HCT116 (cell line): Measurements from ENCODE around the gene NKX6-2. TPM values are rescaled to one million over a fixed set of nuclear protein-coding genes. Genes with fewer than 3 reads are reported as not detected.

Source experiments
- ATAC-seq: fragments of 200-7000 bp; cut with Tn5 transposase; 2 replicates; pipeline ENCODE4 v1.9.1; 2020; ENCODE audit warnings: mild to moderate bottlenecking, moderate library complexity
- BruUV-seq: library from RNA; stranded (reverse); fragments of 400-500 nt; replicated peaks from 2 replicates; lab custom pipeline; 2021; lab: Mats Ljungman, UMichigan
- CTCF ChIA-PET: fragments of 300-600 bp; sonication (Branson Sonifier 250); formaldehyde crosslinking; loops from one replicate; lab custom pipeline; 2021; ENCODE audit warnings: antibody characterized with exemption; lab: Charles Lee
- POLR2A ChIA-PET: fragments of 300-600, 350-600 bp; sonication (Branson Sonifier 250); formaldehyde crosslinking; loops from one replicate; lab custom pipeline; 2021; ENCODE audit warnings: antibody characterized with exemption; lab: Charles Lee
- RAD21 ChIA-PET, 2 experiments: fragments of 300-600 bp; sonication (Branson Sonifier 250); formaldehyde crosslinking; loops; one replicate each; lab custom pipeline; 2023; ENCODE audit warnings: low total read pairs in 2 of 2; ENCODE audit not compliant: uncharacterized antibody in 2 of 2, unreplicated experiment in 2 of 2, low non-redundant PET in 1 of 2; lab: Charles Lee
- DNase-seq: peaks from one replicate; pipeline ENCODE4 v3.0.0-alpha.2; 2010; ENCODE audit warnings: low read depth, low spot score
- H2AFZ ChIP-seq: fragments of 200-600 bp; shearing (Covaris generic), sonication (generic); 2 replicates; pipeline ENCODE4 v1.6.1; 2017; ENCODE audit warnings: low read depth, mixed run types, mixed read lengths, antibody characterized with exemption, low read length; ENCODE audit not compliant: poor library complexity, severe bottlenecking
- H3K27ac ChIP-seq: 2 replicates; pipeline ENCODE4 v1.5.1; 2012; ENCODE audit warnings: low read depth, low read length
- H3K27me3 ChIP-seq: fragments of 200-600 bp; sonication (generic); 2 replicates; pipeline ENCODE4 v1.6.1; 2016; ENCODE audit warnings: mixed run types, low read length, mixed read lengths; ENCODE audit not compliant: insufficient read depth
- H3K36me3 ChIP-seq, 2 experiments: fragments of 200-500 bp in 1 of 2; fragments of 200-600 bp in 1 of 2; sonication (Bioruptor generic) in 1 of 2; sonication (generic) in 1 of 2; 2 replicates each; pipeline versions ENCODE4 v1.5.1 to v1.6.1; 2014 to 2016; ENCODE audit warnings: low read length in 2 of 2, inconsistent platforms in 1 of 2, mixed read lengths in 1 of 2, mixed run types in 1 of 2; ENCODE audit not compliant: insufficient read depth in 2 of 2, control insufficient read depth in 1 of 2
- H3K4me1 ChIP-seq, 2 experiments: fragments of 200-600 bp in 1 of 2; sonication (generic) in 1 of 2; 2 replicates each; pipeline versions ENCODE4 v1.5.1 to v1.6.1; 2012 to 2017; ENCODE audit warnings: low read length in 2 of 2, inconsistent platforms in 1 of 2, mild to moderate bottlenecking in 1 of 2, mixed read lengths in 1 of 2, mixed run types in 1 of 2, moderate library complexity in 1 of 2; ENCODE audit not compliant: insufficient read depth in 2 of 2, control insufficient read depth in 1 of 2
- H3K4me2 ChIP-seq: fragments of 200-600 bp; sonication (generic); 2 replicates; pipeline ENCODE4 v1.6.1; 2017; ENCODE audit warnings: mixed run types, low read length, mixed read lengths
- H3K4me3 ChIP-seq, 2 experiments: fragments of 200-600 bp in 1 of 2; sonication (generic) in 1 of 2; replicated peaks in 1 of 2; 2 replicates each; pipeline ENCODE4 v1.5.1; 2011 to 2016; ENCODE audit warnings: low read length in 2 of 2, control low read depth in 1 of 2, low read depth in 1 of 2, mild to moderate bottlenecking in 1 of 2, mixed read lengths in 1 of 2, mixed run types in 1 of 2
- H3K79me2 ChIP-seq: fragments of 200-600 bp; sonication (generic); 2 replicates; pipeline ENCODE4 v1.6.1; 2017; ENCODE audit warnings: mild to moderate bottlenecking, mixed run types, low read length, moderate library complexity, mixed read lengths; ENCODE audit not compliant: insufficient read depth
- H3K9ac ChIP-seq: fragments of 200-600 bp; sonication (generic); 2 replicates; pipeline ENCODE4 v1.6.1; 2016; ENCODE audit warnings: low read length, mixed read lengths
- H3K9me2 ChIP-seq: fragments of 200-600 bp; sonication (generic), shearing (Covaris generic); 2 replicates; pipeline ENCODE4 v1.6.1; 2017; ENCODE audit warnings: mixed run types, mild to moderate bottlenecking, moderate library complexity; ENCODE audit not compliant: insufficient read depth
- H3K9me3 ChIP-seq, 2 experiments: fragments of 200-500 bp in 1 of 2; fragments of 200-600 bp in 1 of 2; sonication (Bioruptor generic) in 1 of 2; sonication (generic) in 1 of 2; 2 replicates each; pipeline ENCODE4 v1.6.1; 2014 to 2017; ENCODE audit warnings: low read length in 2 of 2, mixed read lengths in 2 of 2, inconsistent platforms in 1 of 2, low read depth in 1 of 2, mild to moderate bottlenecking in 1 of 2, mixed run types in 1 of 2, moderate library complexity in 1 of 2; ENCODE audit not compliant: control insufficient read depth in 1 of 2, insufficient read depth in 1 of 2
- H4K20me1 ChIP-seq: fragments of 200-600 bp; sonication (generic), shearing (Covaris generic); 2 replicates; pipeline ENCODE4 v1.6.1; 2017; ENCODE audit warnings: mixed run types, mild to moderate bottlenecking, moderate library complexity; ENCODE audit not compliant: insufficient read depth
- ATF3 ChIP-seq: IDR thresholded peaks from 2 replicates; pipeline ENCODE4 v1.6.1; 2012
- CBX3 ChIP-seq: IDR thresholded peaks from 2 replicates; pipeline ENCODE4 v1.6.1; 2012; ENCODE audit warnings: low read depth
- CTCF ChIP-seq, 3 experiments: fragments of 200-600 bp in 1 of 3; sonication (generic) in 1 of 3; IDR thresholded peaks in 2 of 3; conservative IDR thresholded peaks in 1 of 3; 2 replicates each; pipeline ENCODE4 v1.5.1; 2012 to 2017; ENCODE audit warnings: low read depth in 2 of 3, low read length in 2 of 3, antibody characterized with exemption in 1 of 3, borderline replicate concordance in 1 of 3, control low read depth in 1 of 3, mild to moderate bottlenecking in 1 of 3, mixed read lengths in 1 of 3, mixed run types in 1 of 3, moderate library complexity in 1 of 3; ENCODE audit not compliant: insufficient read depth in 1 of 3
- EGR1 ChIP-seq: IDR thresholded peaks from 2 replicates; pipeline ENCODE4 v1.6.1; 2012; ENCODE audit warnings: low read depth
- EZH2phosphoT487 ChIP-seq: fragments of 200-600 bp; IDR thresholded peaks from 2 replicates; pipeline ENCODE4 v1.6.1; 2018; ENCODE audit warnings: antibody characterized with exemption, borderline replicate concordance
- FOSL1 ChIP-seq: IDR thresholded peaks from 2 replicates; pipeline ENCODE4 v1.6.1; 2012; ENCODE audit warnings: low read depth
- JUND ChIP-seq: IDR thresholded peaks from 2 replicates; pipeline ENCODE4 v1.6.1; 2012
- POLR2A ChIP-seq: IDR thresholded peaks from 2 replicates; pipeline ENCODE4 v1.7.0; 2011; ENCODE audit warnings: borderline replicate concordance; ENCODE audit not compliant: insufficient read depth, insufficient read length; ENCODE audit errors: extremely low read depth
- POLR2AphosphoS5 ChIP-seq: IDR thresholded peaks from 2 replicates; pipeline ENCODE4 v1.6.1; 2011; ENCODE audit warnings: mild to moderate bottlenecking, low read depth, low read length, moderate library complexity
- RAD21 ChIP-seq: IDR thresholded peaks from 2 replicates; pipeline ENCODE4 v1.6.1; 2012; ENCODE audit warnings: low read depth, mild to moderate bottlenecking
- REST ChIP-seq: IDR thresholded peaks from 2 replicates; pipeline ENCODE4 v1.6.1; 2012; ENCODE audit warnings: low read depth
- SIN3A ChIP-seq: IDR thresholded peaks from 2 replicates; pipeline ENCODE4 v1.6.1; 2012; ENCODE audit warnings: low read depth
- SP1 ChIP-seq: IDR thresholded peaks from 2 replicates; pipeline ENCODE4 v1.6.1; 2012; ENCODE audit warnings: low read depth
- SRF ChIP-seq: IDR thresholded peaks from 2 replicates; pipeline ENCODE4 v1.6.1; 2012; ENCODE audit warnings: low read depth
- TCF7L2 ChIP-seq: IDR thresholded peaks from 2 replicates; pipeline ENCODE4 v1.7.0; 2011; ENCODE audit warnings: borderline replicate concordance, inconsistent platforms; ENCODE audit not compliant: insufficient read depth, insufficient read length; ENCODE audit errors: extremely low read depth
- YY1 ChIP-seq: IDR thresholded peaks from 2 replicates; pipeline ENCODE4 v1.6.1; 2011; ENCODE audit warnings: low read length, low read depth, moderate library complexity, mild to moderate bottlenecking; ENCODE audit not compliant: insufficient replicate concordance; ENCODE audit errors: extremely low read depth
- ZFX ChIP-seq: fragments of 450-650 bp; IDR thresholded peaks from 2 replicates; pipeline ENCODE4 v1.6.1; 2017
- ZNF274 ChIP-seq: fragments of 200-500 bp; sonication (Bioruptor generic); IDR thresholded peaks from 2 replicates; pipeline ENCODE4 v1.6.1; 2014; ENCODE audit warnings: mild to moderate bottlenecking, low read depth, low read length, inconsistent platforms
- intact Hi-C: fragments of 100-400 bp; cut with micrococcal nuclease; formaldehyde crosslinking; loops from 2 replicates; pipeline ENCODE4 v1.10.0; 2022
- total RNA-seq: library from RNA; stranded (reverse); gene quantifications from one replicate; pipeline ENCODE4 v1.2.1, GENCODE V29; 2021; ENCODE audit not compliant: unreplicated experiment

Gene NKX6-2
- total RNA-seq, 1 experiment from 2014 or later: not detected

- TF ChIP-seq REST (no peak), YY1 (no peak)
Measured at GRCh38 chr10:132763545-132763944, 22.4 kb downstream of the NKX6-2 start (continued).

GRCh38 chr10:132762267-132762666 is 23.7 kb downstream of the NKX6-2 start:
- Histone ChIP-seq H3K4me3 (no peak overlapping the region), H3K9ac (no peak overlapping the region), H3K4me2 (no peak overlapping the region), H3K4me1 (no peaks in the 10 kb centered on the region), H3K27ac (no peak overlapping the region), H3K79me2 (no peaks in the 10 kb centered on the region), H3K27me3 (no peaks in the 10 kb centered on the region), H4K20me1 (no peaks in the 10 kb centered on the region), H3K36me3 (no peaks in the 10 kb centered on the region), H2AFZ (no peak overlapping the region), H3K9me2 (no peaks in the 10 kb centered on the region), H3K9me3 (no peaks in the 10 kb centered on the region)
- no peak for ATAC-seq
- RAD21 ChIA-PET: no interaction called here
- no peak for DNase-seq
- intact Hi-C loops: no loop called here
- BruUV-seq: no TSS peak
- POLR2A ChIA-PET: no interaction called here
- CTCF ChIA-PET: no interaction called here
- no peak for TF ChIP-seq TCF7L2
- TF ChIP-seq POLR2A: no peak
- TF ChIP-seq SRF: no peak
- TF ChIP-seq CTCF (IDR thresholded peaks at IDR 0.05 in 2 of 3, conservative IDR thresholded peaks at IDR 0.05 in 1 of 3; ENCODE audit: borderline replicate concordance in 1 of 3, insufficient read depth in 1 of 3, low read depth in 2 of 3, low read length in 2 of 3): no peak
- no peak for TF ChIP-seq ZFX
- TF ChIP-seq RAD21: no peak
- TF ChIP-seq SP1: no peak
- no peak for TF ChIP-seq EZH2phosphoT487
- TF ChIP-seq REST: no peak
- no peak for TF ChIP-seq ZNF274
- no peak for TF ChIP-seq CBX3
- no peak for TF ChIP-seq YY1
- no peak for TF ChIP-seq JUND
- TF ChIP-seq EGR1: no peak
- TF ChIP-seq POLR2AphosphoS5: no peak
- no peak for TF ChIP-seq ATF3
- no peak for TF ChIP-seq SIN3A
- no peak for TF ChIP-seq FOSL1
